NOMO-1 treated with DMSO at 0.1 percent for 48 hours (cell line): Measurements from ENCODE around the gene DUSP8.
"Not testable (repeated sequence)": the region's sequence is repeated elsewhere in the genome, so short reads cannot be mapped to it uniquely, and the experiment has no call there.

Experiments
- DNase-seq: peaks from one replicate; lab custom pipeline; 2025; ENCODE audit not compliant: unreplicated experiment; lab: John Stamatoyannopoulos, UW

DUSP8 gene

GRCh38 chr11:1589191-1589963, 17.3 kb upstream of the DUSP8 start:
- DNase-seq: peak; percentile 77

- no peak for DNase-seq
These were observed 14.6 kb upstream of the DUSP8 start for GRCh38 chr11:1586699-1587098.

GRCh38 chr11:1584661-1585370, 12.7 kb upstream of the DUSP8 start, which contains the start of gene KRTAP5-1:
TSS of gene KRTAP5-1 (minus strand) at chr11:1585283. CDS start at chr11:1585249, 34 bp downstream.
- DNase-seq: not testable (repeated sequence)

- not testable (repeated sequence) for DNase-seq
These were observed 10.8 kb upstream of the DUSP8 start for GRCh38 chr11:1582909-1583308.

GRCh38 chr11:1581976-1582375, 9.9 kb upstream of the DUSP8 start:
- no peak for DNase-seq

- DNase-seq: no peak
These were observed 4.8 kb upstream of the DUSP8 start for GRCh38 chr11:1576825-1577224.

- not testable (repeated sequence) for DNase-seq
These were observed 3.7 kb upstream of the DUSP8 start for GRCh38 chr11:1575756-1576155.

GRCh38 chr11:1574933-1575242, 2.8 kb upstream of the DUSP8 start:
- no peak for DNase-seq

- DNase-seq: peak; percentile 41
These were observed 2.3 kb upstream of the DUSP8 start for GRCh38 chr11:1574238-1574932.

GRCh38 chr11:1573903-1574237, 1.8 kb upstream of the DUSP8 start:
- DNase-seq: no peak

GRCh38 chr11:1573077-1573902, 1.2 kb upstream of the DUSP8 start:
- no peak for DNase-seq

GRCh38 chr11:1571760-1572196, 293 bp downstream of the DUSP8 start:
- DNase-seq: no peak

- DNase-seq: no peak
These were observed 943 bp downstream of the DUSP8 start for GRCh38 chr11:1570896-1571759.

- no peak for DNase-seq
These were observed 1.6 kb downstream of the DUSP8 start for GRCh38 chr11:1570531-1570895.

- DNase-seq: no peak
These were observed 2.0 kb downstream of the DUSP8 start for GRCh38 chr11:1570001-1570453.

GRCh38 chr11:1569251-1569780, 2.8 kb downstream of the DUSP8 start:
- no peak for DNase-seq

- no peak for DNase-seq
These were observed 3.6 kb downstream of the DUSP8 start for GRCh38 chr11:1568441-1568911.

- no peak for DNase-seq
These were observed 4.4 kb downstream of the DUSP8 start for GRCh38 chr11:1567721-1568100.

GRCh38 chr11:1567052-1567720, 4.9 kb downstream of the DUSP8 start:
- no peak for DNase-seq
